Ureter (tissue), 1 donor: ENCODE measurements around the gene NIP7. TPM values are rescaled to one million over a fixed set of nuclear protein-coding genes. Genes with fewer than 3 reads are reported as not detected.

ENCODE experiments used
- DNase-seq: peaks from one replicate; pipeline ENCODE4 v3.0.0-alpha.2; 2020; ENCODE audit warnings: low spot score
- total RNA-seq: library from RNA; stranded (reverse); gene quantifications from one replicate; pipeline ENCODE4 v1.2.4, GENCODE V29; 2023
- donor health status: DM: yes; HTN: yes; CAD: no.

The NIP7 gene
- total RNA-seq, 1 donor from 2014 or later, result 26.1 TPM

GRCh38 chr16:69318911-69319289 is 20.7 kb upstream of the NIP7 start:
- DNase-seq, result no peak

GRCh38 chr16:69319381-69319780 is 20.2 kb upstream of the NIP7 start:
- no peak for DNase-seq

DNA sequence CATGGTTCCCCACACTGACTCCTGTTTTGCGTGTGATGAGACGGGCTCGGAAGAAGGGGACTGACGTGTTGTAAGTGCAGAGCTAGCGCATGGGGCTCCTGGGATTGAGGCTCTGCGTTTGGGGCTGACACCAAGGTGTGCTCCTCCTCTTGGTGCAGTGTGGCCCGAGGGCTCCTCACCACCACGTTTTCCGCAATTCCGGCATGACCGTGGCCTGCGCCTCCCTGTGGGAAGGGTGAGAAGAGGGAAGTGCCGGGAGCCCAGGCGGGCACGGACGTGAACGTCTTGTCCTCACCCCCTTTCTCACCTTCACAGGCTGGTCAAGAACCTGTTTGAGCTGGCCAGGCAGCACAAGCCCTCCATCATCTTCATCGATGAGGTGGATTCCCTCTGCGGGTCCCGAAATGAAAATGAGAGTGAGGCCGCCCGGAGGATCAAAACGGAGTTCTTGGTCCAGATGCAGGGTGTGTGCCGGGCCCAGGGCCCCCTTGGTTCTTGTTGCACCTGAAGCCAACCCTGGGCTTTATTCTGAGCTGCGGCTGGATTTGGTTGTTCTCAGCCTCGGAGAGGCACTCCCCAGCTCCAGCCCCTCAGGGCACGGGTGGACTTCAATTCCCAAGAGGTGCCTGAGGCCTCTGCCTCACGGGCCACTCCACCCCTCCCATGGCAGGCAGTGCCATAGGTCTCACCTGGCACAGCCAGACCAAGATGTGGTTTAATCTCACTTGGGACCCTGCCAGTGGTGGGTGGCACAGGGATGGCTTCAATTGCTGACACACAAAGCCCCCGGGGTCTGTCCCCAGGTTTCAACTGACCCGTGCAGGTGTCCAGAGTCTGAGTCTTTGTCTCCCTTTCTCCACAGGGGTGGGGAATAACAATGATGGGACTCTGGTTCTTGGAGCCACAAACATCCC is 19.5 kb upstream of the NIP7 start:
- DNase-seq, result no peak

DNA sequence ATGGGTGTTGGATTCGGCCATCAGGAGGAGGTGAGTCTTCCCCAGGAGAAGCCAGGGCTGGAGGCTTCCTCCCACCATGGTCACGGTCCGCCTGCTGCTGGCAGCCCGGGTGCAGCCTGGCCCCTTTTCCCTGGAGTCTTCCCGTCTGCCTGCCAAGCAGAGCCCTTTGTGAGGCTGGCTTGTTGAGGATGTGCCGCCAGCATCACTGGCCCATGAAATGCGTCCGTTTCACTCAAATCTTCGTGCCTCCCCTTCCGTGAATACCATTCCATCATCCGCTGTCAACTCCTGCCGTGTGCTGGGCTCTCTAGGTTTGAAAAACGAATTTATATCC is 18.9 kb upstream of the NIP7 start:
- DNase-seq, result no peak

DNA sequence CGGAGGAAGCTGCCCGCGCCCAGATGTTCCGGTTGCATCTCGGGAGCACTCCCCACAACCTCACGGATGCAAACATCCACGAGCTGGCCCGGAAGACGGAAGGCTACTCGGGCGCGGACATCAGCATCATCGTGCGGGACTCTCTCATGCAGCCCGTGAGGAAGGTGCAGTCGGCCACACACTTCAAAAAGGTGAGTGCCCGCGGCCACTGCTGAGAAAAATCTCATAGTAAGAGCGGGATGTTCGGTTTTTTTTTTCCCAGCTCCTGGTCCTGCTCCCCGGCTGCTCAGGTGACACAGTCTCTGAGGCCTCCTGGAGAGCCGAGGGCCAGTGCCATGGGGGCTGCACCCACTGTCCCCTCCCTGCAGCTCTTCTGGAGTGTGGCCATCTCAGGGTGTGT is 18.5 kb upstream of the NIP7 start:
- DNase-seq, result no peak

DNA sequence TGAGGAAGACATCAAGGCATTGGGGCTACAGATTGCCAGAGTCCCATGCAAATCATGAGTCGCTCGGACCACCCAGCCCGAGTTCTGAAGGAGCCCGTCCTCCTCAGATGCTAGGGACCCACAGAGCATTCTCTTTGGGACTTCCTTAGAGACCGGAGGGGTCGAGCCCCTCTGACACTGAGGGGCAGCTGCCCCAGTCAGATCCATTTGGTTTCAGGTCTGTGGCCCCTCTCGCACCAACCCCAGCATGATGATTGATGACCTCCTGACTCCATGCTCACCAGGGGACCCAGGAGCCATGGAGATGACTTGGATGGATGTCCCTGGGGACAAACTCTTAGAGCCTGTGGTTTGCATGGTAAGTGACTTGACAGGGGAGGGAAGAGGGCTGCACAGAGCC is 17.2 kb upstream of the NIP7 start:
- no peak for DNase-seq

GRCh38 chr16:69323415-69323814 is 16.2 kb upstream of the NIP7 start:
- DNase-seq, result no peak

- DNase-seq, result no peak
These were observed 15.5 kb upstream of the NIP7 start for GRCh38 chr16:69324013-69324531.

DNA sequence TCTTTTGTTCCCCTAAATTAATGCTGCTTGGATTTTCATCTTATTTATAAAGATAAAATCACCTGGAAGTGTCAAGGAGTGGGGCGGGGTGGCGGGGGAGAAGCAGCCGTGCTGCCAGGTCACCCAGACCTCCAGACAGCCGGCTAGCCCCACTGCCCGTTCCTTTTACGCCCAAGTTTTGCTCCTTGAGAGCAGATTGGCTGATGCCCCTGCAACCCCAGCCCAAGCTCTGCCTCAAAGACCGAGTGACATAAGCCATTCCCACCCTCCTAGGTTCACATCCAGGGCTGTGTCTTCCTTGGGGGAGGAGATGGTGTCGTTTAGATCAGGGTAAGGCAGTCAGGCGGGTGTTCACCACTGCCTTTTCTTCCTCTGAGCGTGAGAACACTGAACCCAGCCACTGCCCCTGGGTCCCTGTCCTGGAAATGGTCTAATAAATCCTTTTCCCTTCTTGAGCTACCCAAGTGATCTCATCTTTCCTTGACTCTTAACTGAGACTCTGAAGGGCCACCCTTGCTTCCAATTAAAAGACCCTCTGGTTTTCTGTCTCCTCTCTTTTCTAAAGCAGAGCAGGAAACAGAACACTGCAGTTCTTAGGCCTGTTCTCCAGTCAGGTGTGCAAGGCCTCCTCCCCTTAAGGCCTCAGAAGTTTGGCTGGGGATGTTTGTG is 14.9 kb upstream of the NIP7 start:
- no peak for DNase-seq

- no peak for DNase-seq
These were observed 13.8 kb upstream of the NIP7 start for GRCh38 chr16:69325784-69326171.

DNA sequence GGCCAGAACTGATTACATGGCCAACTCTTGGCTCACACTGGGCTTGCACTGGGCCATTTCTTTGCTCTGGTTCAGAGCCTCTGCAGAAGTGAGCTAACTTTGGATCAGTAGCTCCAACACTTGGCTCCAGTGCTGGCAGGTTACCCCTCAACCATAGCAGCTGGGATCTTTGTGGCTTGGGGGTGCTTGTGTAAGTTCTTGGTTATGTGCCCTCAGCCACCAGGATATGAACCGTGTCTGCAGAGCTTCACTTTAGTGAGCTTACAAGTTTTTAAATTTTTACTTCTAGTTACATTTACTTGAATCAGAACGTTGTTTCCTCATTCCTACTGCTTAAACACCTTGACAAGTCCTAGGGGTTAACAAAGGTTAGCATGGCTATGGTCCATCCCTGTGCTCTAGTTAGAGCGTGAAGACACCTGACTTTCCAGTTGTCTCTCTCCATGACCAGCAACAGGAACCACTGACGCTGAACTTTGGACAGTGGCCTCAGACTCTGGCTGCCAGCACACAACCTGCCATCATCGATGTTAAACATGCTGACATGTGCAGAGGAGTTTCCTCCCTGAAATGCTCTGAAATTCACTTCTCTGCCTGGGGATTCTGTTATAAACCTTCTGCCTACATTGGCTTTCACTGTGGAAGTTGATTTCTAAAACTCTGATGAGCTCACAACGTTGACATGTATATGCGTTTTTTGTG is 13.2 kb upstream of the NIP7 start:
- no peak for DNase-seq

- DNase-seq, result no peak
These were observed 11.8 kb upstream of the NIP7 start for GRCh38 chr16:69327585-69328310.

DNA sequence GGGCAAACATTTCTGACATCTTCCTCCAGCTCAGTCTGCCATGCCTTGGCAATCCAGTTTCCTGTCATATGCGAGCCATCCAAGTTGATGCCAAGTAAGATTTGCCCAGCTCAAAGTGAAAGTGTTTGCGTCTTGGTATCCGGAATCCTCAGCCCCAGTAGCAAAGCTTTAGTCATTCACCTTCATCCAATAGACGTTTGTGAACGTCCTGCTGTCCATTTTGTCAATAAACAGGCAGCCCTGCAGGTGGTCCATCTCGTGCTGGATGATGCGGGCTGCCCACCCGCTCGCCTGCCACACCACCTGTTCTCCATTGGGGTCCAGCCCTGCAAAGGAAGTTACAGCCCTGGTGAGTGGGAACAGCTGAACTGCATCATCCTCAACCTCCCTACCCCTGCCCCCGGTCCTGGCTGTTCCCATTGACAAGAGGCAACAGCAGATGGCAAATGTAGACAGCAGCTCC is 10.7 kb upstream of the NIP7 start:
- no peak for DNase-seq

GRCh38 chr16:69329369-69330285 is 9.9 kb upstream of the NIP7 start:
- no peak for DNase-seq

DNA sequence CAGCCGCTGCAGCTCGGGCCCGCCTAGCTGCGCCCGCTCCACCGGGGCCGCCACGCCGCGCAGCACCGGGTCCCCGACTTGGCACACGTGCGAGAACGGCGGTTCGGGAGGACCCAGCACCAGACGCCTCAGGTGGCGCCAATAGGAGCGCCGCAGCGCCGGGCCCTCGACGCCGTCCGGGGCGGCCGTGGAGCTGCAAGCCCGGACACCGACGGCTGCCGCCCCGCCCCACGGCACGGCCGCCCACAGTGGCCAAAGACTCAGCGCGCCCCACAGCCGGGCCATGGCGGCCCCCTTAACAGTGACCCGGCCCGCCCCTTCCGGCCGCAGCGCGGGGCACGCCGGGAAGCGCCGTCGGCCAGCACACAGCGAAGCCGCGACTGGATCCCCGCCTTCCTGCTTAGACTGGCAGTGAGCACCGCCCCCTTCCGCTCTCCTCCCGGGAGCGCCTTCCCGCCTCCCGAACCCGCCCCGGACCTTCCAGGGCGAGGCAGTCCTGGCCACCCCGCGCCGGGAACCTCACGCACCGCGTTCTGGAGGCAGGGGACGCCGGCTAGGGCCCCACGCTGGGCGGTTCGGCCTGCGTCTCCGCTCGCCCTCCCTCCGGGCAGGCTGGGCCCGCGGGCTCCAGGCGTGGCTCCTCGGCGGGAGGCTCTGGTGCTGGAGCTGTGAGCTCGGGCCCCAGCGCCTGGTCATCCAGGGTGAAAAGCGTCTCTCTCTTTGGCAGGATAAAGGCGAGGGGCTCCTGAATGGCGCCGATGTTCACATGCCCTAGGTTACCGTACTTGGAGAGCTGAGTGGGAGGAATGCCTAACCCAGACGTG is 9.1 kb upstream of the NIP7 start, which contains the start of gene PDF:
PDF (minus strand) TSS at position 303 of the 824 bp plus-strand sequence; CDS start at position 285, 18 bp downstream.
- DNase-seq, result peak; percentile 95

DNA sequence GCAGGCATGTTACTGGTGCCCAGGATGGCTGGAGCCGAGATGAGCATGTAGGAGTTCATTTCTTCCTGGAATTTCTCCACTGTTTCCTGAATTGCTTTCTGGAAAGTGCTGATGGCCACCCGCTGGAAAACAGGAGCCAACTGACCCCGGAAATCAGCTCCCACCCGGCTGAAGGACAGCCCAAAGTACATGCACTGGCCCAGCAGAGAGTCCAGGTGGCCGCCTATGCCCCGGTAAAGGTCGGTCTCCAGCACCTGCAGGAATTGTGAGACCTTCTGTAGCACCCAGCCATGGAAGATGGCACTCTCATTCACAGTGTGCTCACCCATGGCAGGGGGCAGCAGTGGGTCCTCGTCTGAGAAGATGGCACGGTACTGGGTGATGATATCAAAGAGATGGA is 4.9 kb upstream of the NIP7 start:
- no peak for DNase-seq

DNA sequence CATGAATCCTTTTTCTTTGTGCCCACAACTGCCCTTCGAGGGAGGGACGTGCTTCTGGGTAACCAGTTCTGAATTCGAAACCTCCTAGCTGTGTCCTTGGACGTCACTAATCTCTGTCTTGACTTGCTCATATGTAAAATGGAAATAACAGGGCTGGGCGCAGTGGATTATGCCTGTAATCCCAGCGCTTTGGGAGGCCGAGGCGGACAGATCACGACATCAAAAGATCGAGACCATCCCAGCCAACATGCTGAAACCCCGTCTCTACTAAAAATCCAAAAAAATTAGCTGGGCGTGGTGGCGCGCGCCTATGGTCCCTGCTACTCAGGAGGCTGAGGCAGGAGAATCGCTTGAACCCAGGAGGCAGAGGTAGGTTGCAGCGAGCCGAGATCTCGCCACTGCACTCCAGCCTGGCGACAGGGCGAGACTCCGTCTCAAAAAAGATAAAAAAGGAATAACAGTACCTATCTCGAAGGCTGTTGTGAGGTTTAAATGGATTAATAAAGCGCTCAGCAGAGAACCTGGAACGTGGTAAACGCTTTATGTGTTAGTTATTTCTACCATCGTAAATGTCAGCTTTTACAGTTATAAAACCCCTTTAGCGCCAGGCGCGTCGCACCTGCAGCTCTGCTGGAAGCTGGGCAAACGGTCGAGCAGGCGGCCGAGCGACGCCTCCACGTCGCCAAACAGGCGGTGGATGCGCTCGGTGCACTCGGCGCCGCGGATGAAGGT is 849 bp upstream of the NIP7 start:
- DNase-seq, result no peak

DNA sequence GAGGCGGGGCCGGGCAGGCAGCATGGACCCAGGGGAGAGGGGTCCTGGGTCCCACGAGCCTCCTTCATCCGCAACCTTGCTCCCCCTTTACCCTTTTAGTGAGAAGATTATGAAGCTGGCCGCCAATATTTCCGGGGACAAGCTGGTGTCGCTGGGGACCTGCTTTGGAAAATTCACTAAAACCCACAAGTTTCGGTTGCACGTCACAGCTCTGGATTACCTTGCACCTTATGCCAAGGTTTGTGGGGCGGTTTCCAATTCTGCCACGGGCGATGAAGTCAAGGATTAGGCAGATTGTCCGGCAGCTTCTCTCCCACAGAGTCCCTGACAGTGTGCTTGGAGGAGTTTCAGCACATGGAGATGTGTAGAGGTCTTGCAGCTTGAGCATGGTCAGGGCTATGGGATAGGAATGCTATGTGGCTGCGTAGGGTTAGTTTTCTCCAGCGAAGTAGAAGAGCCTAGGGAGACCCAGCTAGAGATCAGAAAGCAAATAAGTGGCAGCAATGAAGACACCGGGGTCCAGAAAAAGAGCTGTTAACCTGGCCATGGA is 598 bp downstream of the NIP7 start:
- DNase-seq, result no peak

GRCh38 chr16:69344171-69344570 is 4.6 kb downstream of the NIP7 start:
- DNase-seq, result no peak
